Vagina (tissue), 2 donors: ENCODE measurements around the gene AP1S1.

Experiments used
- POLR2A ChIP-seq, 2 donors: fragments of 450-650 bp; IDR thresholded peaks; one replicate each; pipeline ENCODE4 v1.6.1; 2017; ENCODE audit warnings: antibody characterized with exemption in 2 of 2, mild to moderate bottlenecking in 2 of 2, moderate library complexity in 2 of 2
- TF ChIP-seq, protein P1 (sequence below), 3 experiments: fragments of 450-650 bp in 2 of 3; fragments of 200-600 bp in 1 of 3; sonication (generic) in 1 of 3; IDR thresholded peaks; one replicate each; pipeline ENCODE4 v1.5.1; 2017 to 2019; ENCODE audit warnings: antibody characterized with exemption in 3 of 3, mild to moderate bottlenecking in 2 of 3, moderate library complexity in 2 of 3

DNA sequence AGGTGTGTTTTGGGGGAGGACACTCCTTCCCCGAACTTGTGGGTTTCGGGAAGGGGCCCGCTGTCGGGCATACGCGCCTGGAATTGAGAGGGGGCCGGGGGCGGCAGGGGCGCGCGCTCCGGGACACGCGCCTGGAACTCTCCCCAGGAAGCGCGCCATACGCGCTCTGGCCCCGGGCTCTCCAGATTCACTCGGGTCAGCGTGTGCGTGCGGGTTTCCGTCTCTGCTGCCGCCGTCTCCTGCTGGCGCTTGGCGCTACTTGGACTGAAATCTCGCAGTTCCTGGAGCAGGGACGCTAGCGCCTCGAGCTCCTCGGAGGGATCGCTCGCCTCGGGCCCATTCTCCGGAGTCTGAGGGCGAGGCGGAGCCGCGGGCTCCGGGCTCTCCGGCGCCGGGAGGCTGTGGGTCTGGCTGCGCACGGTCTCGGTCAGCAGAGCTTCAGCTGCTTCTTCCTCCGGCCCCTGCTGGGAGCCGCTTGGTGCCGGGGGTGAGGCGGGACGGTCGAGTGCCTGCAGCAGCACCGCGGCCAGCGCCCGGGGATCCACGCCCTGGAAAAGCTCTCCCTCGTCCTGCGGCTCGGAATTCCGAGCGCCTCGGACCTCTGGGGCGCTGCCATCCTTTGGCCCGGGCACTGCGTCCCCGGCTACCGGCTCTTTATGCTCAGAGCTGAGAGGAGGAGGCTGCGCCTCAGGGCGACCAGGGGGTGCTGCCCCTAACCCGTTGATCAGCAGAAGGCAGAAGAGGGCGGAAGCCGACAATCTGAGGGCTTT is 10.0 kb downstream of the AP1S1 start:
- TF ChIP-seq, protein P1, sequence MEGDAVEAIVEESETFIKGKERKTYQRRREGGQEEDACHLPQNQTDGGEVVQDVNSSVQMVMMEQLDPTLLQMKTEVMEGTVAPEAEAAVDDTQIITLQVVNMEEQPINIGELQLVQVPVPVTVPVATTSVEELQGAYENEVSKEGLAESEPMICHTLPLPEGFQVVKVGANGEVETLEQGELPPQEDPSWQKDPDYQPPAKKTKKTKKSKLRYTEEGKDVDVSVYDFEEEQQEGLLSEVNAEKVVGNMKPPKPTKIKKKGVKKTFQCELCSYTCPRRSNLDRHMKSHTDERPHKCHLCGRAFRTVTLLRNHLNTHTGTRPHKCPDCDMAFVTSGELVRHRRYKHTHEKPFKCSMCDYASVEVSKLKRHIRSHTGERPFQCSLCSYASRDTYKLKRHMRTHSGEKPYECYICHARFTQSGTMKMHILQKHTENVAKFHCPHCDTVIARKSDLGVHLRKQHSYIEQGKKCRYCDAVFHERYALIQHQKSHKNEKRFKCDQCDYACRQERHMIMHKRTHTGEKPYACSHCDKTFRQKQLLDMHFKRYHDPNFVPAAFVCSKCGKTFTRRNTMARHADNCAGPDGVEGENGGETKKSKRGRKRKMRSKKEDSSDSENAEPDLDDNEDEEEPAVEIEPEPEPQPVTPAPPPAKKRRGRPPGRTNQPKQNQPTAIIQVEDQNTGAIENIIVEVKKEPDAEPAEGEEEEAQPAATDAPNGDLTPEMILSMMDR (IDR thresholded peaks at IDR 0.05) = no peak
- no peak for TF ChIP-seq POLR2A (IDR thresholded peaks at IDR 0.05)
